ENCODE data around the gene ZMAT5.
"Not testable (repeated sequence)": the region's sequence is repeated elsewhere in the genome, so short reads cannot be mapped to it uniquely, and the experiment has no call there.

The ZMAT5 gene

GRCh38 chr22:29784451-29785361, 17.9 kb upstream of the ZMAT5 start:
- DNase-seq: no peak

- no peak for DNase-seq
These were observed 15.4 kb upstream of the ZMAT5 start for GRCh38 chr22:29782061-29782845.

GRCh38 chr22:29780748-29781676, 14.2 kb upstream of the ZMAT5 start:
- DNase-seq: no peak

- DNase-seq: no peak
These were observed 13.4 kb upstream of the ZMAT5 start for GRCh38 chr22:29780220-29780619.

- DNase-seq: no peak
These were observed 6.4 kb upstream of the ZMAT5 start for GRCh38 chr22:29773233-29773632.

- no peak for DNase-seq
These were observed 5.4 kb upstream of the ZMAT5 start for GRCh38 chr22:29772170-29772641.

GRCh38 chr22:29769723-29770321, 3.0 kb upstream of the ZMAT5 start:
- DNase-seq: no peak

- no peak for DNase-seq
These were observed 1.4 kb upstream of the ZMAT5 start for GRCh38 chr22:29768052-29768693.

GRCh38 chr22:29767171-29768051, 604 bp upstream of the ZMAT5 start, which contains the start of gene UQCR10:
Gene UQCR10 (plus strand): TSS chr22:29767369. CDS start chr22:29767399, 30 bp downstream.
- peak; percentile 69 for DNase-seq

- DNase-seq: no peak
These were observed 739 bp downstream of the ZMAT5 start for GRCh38 chr22:29765905-29766631.

GRCh38 chr22:29762263-29762662, 4.5 kb downstream of the ZMAT5 start:
- peak; percentile 34 for DNase-seq

GRCh38 chr22:29758959-29759358, 7.8 kb downstream of the ZMAT5 start:
- DNase-seq: no peak

GRCh38 chr22:29758068-29758622, 8.7 kb downstream of the ZMAT5 start:
- DNase-seq: no peak

- DNase-seq: no peak
These were observed 9.7 kb downstream of the ZMAT5 start for GRCh38 chr22:29757096-29757495.

GRCh38 chr22:29756341-29756740, 10.5 kb downstream of the ZMAT5 start:
- DNase-seq: no peak

- no peak for DNase-seq
These were observed 10.9 kb downstream of the ZMAT5 start for GRCh38 chr22:29755889-29756288.

- not testable (repeated sequence) for DNase-seq
These were observed 12.0 kb downstream of the ZMAT5 start for GRCh38 chr22:29754658-29755395.

GRCh38 chr22:29753808-29754657, 12.8 kb downstream of the ZMAT5 start:
- no peak for DNase-seq
